Caco-2 (cell line): Measurements from ENCODE around the gene HORMAD2. TPM values are rescaled to one million over a fixed set of nuclear protein-coding genes. Genes with fewer than 3 reads are reported as not detected.

Experiments
- BruUV-seq: library from RNA; stranded (reverse); fragments of 400-500 nt; replicated peaks from 2 replicates; lab custom pipeline; 2021; lab: Mats Ljungman, UMichigan
- CTCF ChIA-PET: fragments of 300-600 bp; sonication (Branson Sonifier 250); formaldehyde crosslinking; loops from one replicate; lab custom pipeline; 2022; ENCODE audit warnings: antibody characterized with exemption; lab: Charles Lee
- POLR2A ChIA-PET: fragments of 300-600 bp; sonication (Branson Sonifier 250); formaldehyde crosslinking; loops from one replicate; lab custom pipeline; 2022; ENCODE audit warnings: antibody characterized with exemption; lab: Charles Lee
- DNase-seq, 2 experiments: peaks; one replicate each; pipeline versions ENCODE4 v3.0.0 to v3.0.0-alpha.2; 2020 to 2022
- H3K27me3 ChIP-seq: replicated peaks from 2 replicates; pipeline ENCODE4 v1.6.0; 2011; ENCODE audit warnings: low read length; ENCODE audit not compliant: control insufficient read depth, insufficient read depth
- H3K36me3 ChIP-seq: 2 replicates; pipeline ENCODE4 v1.5.1; 2011; ENCODE audit warnings: low read length; ENCODE audit not compliant: control insufficient read depth, insufficient read depth
- H3K4me1 ChIP-seq: fragments of 250-450 bp; sonication (Bioruptor Pico); 2 replicates; pipeline ENCODE4 v1.5.1; 2020; ENCODE audit warnings: mild to moderate bottlenecking
- H3K4me3 ChIP-seq: 2 replicates; pipeline ENCODE4 v1.5.1; 2011; ENCODE audit warnings: low read depth, mild to moderate bottlenecking, control low read depth, low read length
- H3K9me3 ChIP-seq: fragments of 250-450 bp; sonication (Bioruptor Pico); 2 replicates; pipeline ENCODE4 v1.5.1; 2020; ENCODE audit warnings: mild to moderate bottlenecking, moderate library complexity
- H3K27ac Mint-ChIP-seq: one replicate; pipeline ENCODE4 v1.8.0; 2022; ENCODE audit warnings: mixed read lengths; ENCODE audit not compliant: unreplicated experiment
- H3K27me3 Mint-ChIP-seq: one replicate; pipeline ENCODE4 v1.8.0; 2022; ENCODE audit warnings: mixed read lengths; ENCODE audit not compliant: insufficient read depth, unreplicated experiment
- H3K36me3 Mint-ChIP-seq: one replicate; pipeline ENCODE4 v1.8.0; 2022; ENCODE audit warnings: mild to moderate bottlenecking, mixed read lengths; ENCODE audit not compliant: insufficient read depth, unreplicated experiment
- H3K4me1 Mint-ChIP-seq: one replicate; pipeline ENCODE4 v1.8.0; 2022; ENCODE audit warnings: low read depth, mixed read lengths; ENCODE audit not compliant: unreplicated experiment
- H3K4me3 Mint-ChIP-seq: one replicate; pipeline ENCODE4 v1.8.0; 2022; ENCODE audit warnings: mild to moderate bottlenecking, moderate library complexity, mixed read lengths; ENCODE audit not compliant: unreplicated experiment
- H3K9me3 Mint-ChIP-seq: one replicate; pipeline ENCODE4 v1.8.0; 2022; ENCODE audit warnings: mixed read lengths; ENCODE audit not compliant: unreplicated experiment
- CTCF ChIP-seq, 2 experiments: fragments of 200-600 bp in 1 of 2; IDR thresholded peaks; 1 replicate in 1 of 2; 2 replicates in 1 of 2; pipeline versions ENCODE4 v1.5.1 to v1.8.0; 2011 to 2022; ENCODE audit warnings: antibody characterized with exemption in 1 of 2, control low read depth in 1 of 2, inconsistent platforms in 1 of 2, low read depth in 1 of 2, low read length in 1 of 2, mild to moderate bottlenecking in 1 of 2, moderate library complexity in 1 of 2; ENCODE audit not compliant: insufficient read depth in 1 of 2, severe bottlenecking in 1 of 2, unreplicated experiment in 1 of 2
- intact Hi-C: fragments of 100-400 bp; cut with micrococcal nuclease; formaldehyde crosslinking; loops from one replicate; pipeline ENCODE4 v1.10.0; 2022; ENCODE audit not compliant: unreplicated experiment
- total RNA-seq: library from RNA; stranded (reverse); gene quantifications from 2 replicates; pipeline ENCODE4 v1.2.3, GENCODE V29; 2022

HORMAD2 gene
- total RNA-seq, 1 experiment from 2014 or later, result 3.1 TPM

- H3K27me3 ChIP-seq, result no peaks in the 10 kb centered on the region
- peaks cover 24% of the 10 kb centered on the region for H3K4me1 ChIP-seq
- no peak for DNase-seq
- ChIA-PET CTCF (no interaction called here), POLR2A (no interaction called here)
- no peaks in the 10 kb centered on the region for H3K9me3 ChIP-seq
- no peak overlapping the region for H3K27ac Mint-ChIP-seq
- no peak for TF ChIP-seq CTCF (IDR thresholded peaks at IDR 0.05; ENCODE audit: insufficient read depth in 1 of 2, low read depth in 1 of 2, low read length in 1 of 2, severe bottlenecking in 1 of 2, unreplicated experiment in 1 of 2)
- no peaks in the 10 kb centered on the region for H3K27me3 Mint-ChIP-seq
- H3K9me3 Mint-ChIP-seq, result no peaks in the 10 kb centered on the region
- intact Hi-C loops, result no loop called here
- peaks cover 22% of the 10 kb centered on the region for H3K4me1 Mint-ChIP-seq
- no TSS peak for BruUV-seq
- no peaks in the 10 kb centered on the region for H3K36me3 ChIP-seq
- H3K4me3 Mint-ChIP-seq, result no peak overlapping the region
- no peak overlapping the region for H3K4me3 ChIP-seq
- H3K36me3 Mint-ChIP-seq, result no peaks in the 10 kb centered on the region
Observed at GRCh38 chr22:30192427-30192826, 112.2 kb downstream of the HORMAD2 start.

- intact Hi-C loops, result no loop called here
- H3K4me1 ChIP-seq, result peaks cover 25% of the 10 kb centered on the region
- H3K9me3 ChIP-seq, result no peaks in the 10 kb centered on the region
- BruUV-seq, result no TSS peak
- H3K36me3 ChIP-seq, result no peaks in the 10 kb centered on the region
- Mint-ChIP-seq H3K4me3 (no peak overlapping the region), H3K9me3 (no peaks in the 10 kb centered on the region), H3K4me1 (peaks cover 22% of the 10 kb centered on the region), H3K27me3 (no peaks in the 10 kb centered on the region), H3K36me3 (no peaks in the 10 kb centered on the region), H3K27ac (no peak overlapping the region)
- H3K27me3 ChIP-seq, result no peaks in the 10 kb centered on the region
- no peak for DNase-seq
- ChIA-PET CTCF (no interaction called here), POLR2A (no interaction called here)
- H3K4me3 ChIP-seq, result no peak overlapping the region
- no peak for TF ChIP-seq CTCF (IDR thresholded peaks at IDR 0.05; ENCODE audit: insufficient read depth in 1 of 2, low read depth in 1 of 2, low read length in 1 of 2, severe bottlenecking in 1 of 2, unreplicated experiment in 1 of 2)
Observed at GRCh38 chr22:30193031-30193775, 112.9 kb downstream of the HORMAD2 start.

- peaks cover 21% of the 10 kb centered on the region for H3K4me1 Mint-ChIP-seq
- TF ChIP-seq CTCF (IDR thresholded peaks at IDR 0.05; ENCODE audit: insufficient read depth in 1 of 2, low read depth in 1 of 2, low read length in 1 of 2, severe bottlenecking in 1 of 2, unreplicated experiment in 1 of 2), result no peak
Observed at GRCh38 chr22:30195245-30196140, 115.2 kb downstream of the HORMAD2 start.

More at GRCh38 chr22:30195245-30196140, 115.2 kb downstream of the HORMAD2 start:
- POLR2A ChIA-PET, result interaction anchor here (0.7 to 1.9 kb wide), 5 partner anchors 9 to 228 kb away, joined by 3 to 15 read pairs (median 5); partner anchors contain the start of gene LIF
- TSS peak; percentile 99 for BruUV-seq
- H3K4me3 ChIP-seq, result peak overlapping the region; percentile 16; the same call in 1 of the 2 replicates
- intact Hi-C loops, result loop anchor here (1.0 kb wide), 2 partner anchors 12 to 17 kb away; no protein-coding TSS in a partner anchor
- H3K27me3 ChIP-seq, result no peaks in the 10 kb centered on the region
- DNase-seq, result no peak
- CTCF ChIA-PET, result interaction anchor here (1.0 kb wide), 1 partner anchor 68 kb away, joined by 4 read pairs; no protein-coding TSS in a partner anchor
- Mint-ChIP-seq H3K36me3 (no peaks in the 10 kb centered on the region), H3K9me3 (no peaks in the 10 kb centered on the region), H3K27ac (peak overlapping the region; percentile 93), H3K27me3 (no peaks in the 10 kb centered on the region), H3K4me3 (peak overlapping the region; percentile 67)
- H3K9me3 ChIP-seq, result no peaks in the 10 kb centered on the region
- peaks cover 25% of the 10 kb centered on the region for H3K4me1 ChIP-seq
- no peaks in the 10 kb centered on the region for H3K36me3 ChIP-seq
